ENCODE measurements around the gene ADAMTS20.
"Not testable (repeated sequence)": the region's sequence is repeated elsewhere in the genome, so short reads cannot be mapped to it uniquely, and the experiment has no call there.

Gene ADAMTS20

GRCh38 chr12:43361031-43361710, 190.8 kb downstream of the ADAMTS20 start:
- DNase-seq: peak; percentile 12

- not testable (repeated sequence) for DNase-seq
Measured at GRCh38 chr12:43360001-43360400, 192.0 kb downstream of the ADAMTS20 start.

GRCh38 chr12:43357141-43357540, 194.9 kb downstream of the ADAMTS20 start:
- DNase-seq: no peak

- no peak for DNase-seq
Measured at GRCh38 chr12:43352001-43352400, 200.0 kb downstream of the ADAMTS20 start.

- DNase-seq: peak; percentile 4
Measured at GRCh38 chr12:43349863-43350262, 202.1 kb downstream of the ADAMTS20 start.

GRCh38 chr12:43348221-43348620, 203.8 kb downstream of the ADAMTS20 start:
- no peak for DNase-seq

- DNase-seq: no peak
Measured at GRCh38 chr12:43347026-43347425, 205.0 kb downstream of the ADAMTS20 start.

- no peak for DNase-seq
Measured at GRCh38 chr12:43345023-43345422, 207.0 kb downstream of the ADAMTS20 start.

GRCh38 chr12:43341785-43342313, 210.2 kb downstream of the ADAMTS20 start:
- DNase-seq: not testable (repeated sequence)

GRCh38 chr12:43338848-43339526, 213.0 kb downstream of the ADAMTS20 start:
- DNase-seq: peak; percentile 68

- DNase-seq: no peak
Measured at GRCh38 chr12:43337571-43338444, 214.2 kb downstream of the ADAMTS20 start.

- DNase-seq: peak; percentile 41
Measured at GRCh38 chr12:43336962-43337555, 214.9 kb downstream of the ADAMTS20 start.

- DNase-seq: no peak
Measured at GRCh38 chr12:43333644-43334043, 218.4 kb downstream of the ADAMTS20 start.

GRCh38 chr12:43332977-43333640, 218.9 kb downstream of the ADAMTS20 start:
- peak; percentile 62 for DNase-seq

GRCh38 chr12:43331935-43332334, 220.1 kb downstream of the ADAMTS20 start:
- no peak for DNase-seq

- peak; percentile 68 for DNase-seq
Measured at GRCh38 chr12:43329375-43329774, 222.6 kb downstream of the ADAMTS20 start.

- no peak for DNase-seq
Measured at GRCh38 chr12:43325786-43326185, 226.2 kb downstream of the ADAMTS20 start.

GRCh38 chr12:43320281-43320680, 231.7 kb downstream of the ADAMTS20 start:
- no peak for DNase-seq

- no peak for DNase-seq
Measured at GRCh38 chr12:43318021-43318420, 234.0 kb downstream of the ADAMTS20 start.

- no peak for DNase-seq
Measured at GRCh38 chr12:43317156-43317555, 234.8 kb downstream of the ADAMTS20 start.

GRCh38 chr12:43316520-43316919, 235.5 kb downstream of the ADAMTS20 start:
- no peak for DNase-seq

GRCh38 chr12:43315961-43316360, 236.0 kb downstream of the ADAMTS20 start:
- no peak for DNase-seq
